Measurements from ENCODE around the gene FAM199X. TPM values are rescaled to one million over a fixed set of nuclear protein-coding genes. Genes with fewer than 3 reads are reported as not detected.
A peak's percentile ranks its signal among the peaks of the same experiment; 100 is the strongest.

Gene FAM199X
- total and polyA plus RNA-seq, 2 donors from 2014 or later, result 12.6 to 37.4 TPM

- no peak for TF ChIP-seq CTCF (IDR thresholded peaks at IDR 0.05; ENCODE audit: borderline replicate concordance, extremely low read depth, insufficient read depth)
- Histone ChIP-seq H3K27me3 (ENCODE audit: control insufficient read depth, insufficient read depth, low read length) (no peaks in the 10 kb centered on the region), H3K9ac (ENCODE audit: low read length in 3 of 3) (no peak overlapping the region), H3K9me3 (ENCODE audit: control insufficient read depth in 2 of 3, insufficient read depth in 1 of 3, low read length in 3 of 3) (no peaks in the 10 kb centered on the region), H3K36me3 (ENCODE audit: control insufficient read depth in 2 of 3, insufficient read depth in 3 of 3, low read length in 3 of 3) (no peaks in the 10 kb centered on the region), H3K4me3 (ENCODE audit: low read length in 3 of 3) (no peak overlapping the region), H3K27ac (ENCODE audit: low read depth in 2 of 2, low read length in 2 of 2) (no peak overlapping the region), H3K4me1 (ENCODE audit: control insufficient read depth in 2 of 3, insufficient read depth in 2 of 3, low read depth in 1 of 3, low read length in 3 of 3) (peaks cover 0 to 2% (median 0%) of the 10 kb centered on the region in 3 donors)
- FAIRE-seq, result no peak
- DNase-seq, result peak in 1 of 5 donors; percentile 2
- intact Hi-C loops (cut with DNase I), result no loop called here
Observed at GRCh38 chrX:104137496-104137895, 28.8 kb upstream of the FAM199X start.

GRCh38 chrX:104141087-104141760 is 25.0 kb upstream of the FAM199X start:
- no peak for DNase-seq
- no peak overlapping the region for H3K27ac ChIP-seq (ENCODE audit: low read depth in 2 of 2, low read length in 2 of 2)
- H3K9ac ChIP-seq (ENCODE audit: low read length in 3 of 3), result no peak overlapping the region
- no peak for TF ChIP-seq CTCF (IDR thresholded peaks at IDR 0.05; ENCODE audit: borderline replicate concordance, extremely low read depth, insufficient read depth)
- H3K9me3 ChIP-seq (ENCODE audit: control insufficient read depth in 2 of 3, insufficient read depth in 1 of 3, low read length in 3 of 3), result no peaks in the 10 kb centered on the region
- no peaks in the 10 kb centered on the region for H3K27me3 ChIP-seq (ENCODE audit: control insufficient read depth, insufficient read depth, low read length)
- H3K4me1 ChIP-seq (ENCODE audit: control insufficient read depth in 2 of 3, insufficient read depth in 2 of 3, low read depth in 1 of 3, low read length in 3 of 3), result no peaks in the 10 kb centered on the region
- intact Hi-C loops (cut with DNase I), result no loop called here
- H3K4me3 ChIP-seq (ENCODE audit: low read length in 3 of 3), result no peak overlapping the region
- no peaks in the 10 kb centered on the region for H3K36me3 ChIP-seq (ENCODE audit: control insufficient read depth in 2 of 3, insufficient read depth in 3 of 3, low read length in 3 of 3)
- no peak for FAIRE-seq

- Histone ChIP-seq H3K4me3 (ENCODE audit: low read length in 3 of 3) (no peak overlapping the region), H3K4me1 (ENCODE audit: control insufficient read depth in 2 of 3, insufficient read depth in 2 of 3, low read depth in 1 of 3, low read length in 3 of 3) (peaks cover 0 to 2% (median 0%) of the 10 kb centered on the region in 3 donors), H3K27ac (ENCODE audit: low read depth in 2 of 2, low read length in 2 of 2) (no peak overlapping the region), H3K36me3 (ENCODE audit: control insufficient read depth in 2 of 3, insufficient read depth in 3 of 3, low read length in 3 of 3) (no peaks in the 10 kb centered on the region), H3K27me3 (ENCODE audit: control insufficient read depth, insufficient read depth, low read length) (no peaks in the 10 kb centered on the region), H3K9ac (ENCODE audit: low read length in 3 of 3) (no peak overlapping the region), H3K9me3 (ENCODE audit: control insufficient read depth in 2 of 3, insufficient read depth in 1 of 3, low read length in 3 of 3) (no peaks in the 10 kb centered on the region)
- intact Hi-C loops (cut with DNase I), result no loop called here
- FAIRE-seq (no peak), DNase-seq (no peak)
- no peak for TF ChIP-seq CTCF (IDR thresholded peaks at IDR 0.05; ENCODE audit: borderline replicate concordance, extremely low read depth, insufficient read depth)
Observed at GRCh38 chrX:104151037-104151436, 15.2 kb upstream of the FAM199X start.
